ENCODE results near the gene RCN2.

RCN2 gene

GRCh38 chr15:76901965-76902364 is 29.6 kb upstream of the RCN2 start:
- no peak for TF ChIP-seq CTCF (IDR thresholded peaks at IDR 0.05; ENCODE audit: control extremely low read depth, extremely low read depth, low read depth, missing control alignments)
- POLR2A ChIA-PET = no interaction called here
- DNase-seq (ENCODE audit: extremely low spot score) = no peak
- CTCF ChIA-PET = interaction anchor here (1.4 kb wide), 1 partner anchor 28 kb away, joined by 3 read pairs; no protein-coding TSS in a partner anchor

DNA sequence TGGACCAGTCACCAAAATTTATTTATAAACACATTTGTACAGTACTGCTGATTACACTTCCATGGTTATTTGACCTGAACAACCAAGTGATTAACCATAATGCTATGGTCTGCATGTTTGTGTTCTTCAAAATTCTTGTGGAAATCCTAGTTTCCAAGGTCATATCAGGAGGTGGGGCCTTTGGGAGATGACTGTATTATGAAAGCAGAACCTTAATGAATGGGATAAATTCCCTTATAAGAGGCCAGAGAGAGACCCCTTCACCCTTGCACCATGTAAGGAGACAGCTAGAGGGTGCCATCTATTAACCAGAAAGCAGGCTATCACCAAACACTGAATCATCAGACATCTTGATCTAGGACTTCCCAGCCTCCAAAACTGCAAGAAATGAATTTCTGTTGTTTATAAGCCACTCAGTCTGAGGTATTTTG is 28.3 kb upstream of the RCN2 start:
- ChIA-PET POLR2A (no interaction called here), CTCF (interaction anchor here (0.7 to 1.6 kb wide), 5 partner anchors 13 to 129 kb away, joined by 3 to 6 read pairs (median 3); no protein-coding TSS in a partner anchor)
- peak; percentile 45 for TF ChIP-seq CTCF (IDR thresholded peaks at IDR 0.05; ENCODE audit: control extremely low read depth, extremely low read depth, low read depth, missing control alignments)
- DNase-seq (ENCODE audit: extremely low spot score) = peak; percentile 32

- no peak for TF ChIP-seq CTCF (IDR thresholded peaks at IDR 0.05; ENCODE audit: control extremely low read depth, extremely low read depth, low read depth, missing control alignments)
- ChIA-PET CTCF (no interaction called here), POLR2A (no interaction called here)
- DNase-seq (ENCODE audit: extremely low spot score) = peak; percentile 27
Measured at GRCh38 chr15:76904461-76905012, 27.0 kb upstream of the RCN2 start.

GRCh38 chr15:76905013-76905839 is 26.3 kb upstream of the RCN2 start, which contains the start of gene SCAPER:
TSS of gene SCAPER (minus strand) at chr15:76905340. CDS start at chr15:76883817, 21,523 bp downstream.
- DNase-seq (ENCODE audit: extremely low spot score) = peak; percentile 96
- TF ChIP-seq CTCF (IDR thresholded peaks at IDR 0.05; ENCODE audit: control extremely low read depth, extremely low read depth, low read depth, missing control alignments) = no peak
- POLR2A ChIA-PET = no interaction called here
- CTCF ChIA-PET = no interaction called here

DNA sequence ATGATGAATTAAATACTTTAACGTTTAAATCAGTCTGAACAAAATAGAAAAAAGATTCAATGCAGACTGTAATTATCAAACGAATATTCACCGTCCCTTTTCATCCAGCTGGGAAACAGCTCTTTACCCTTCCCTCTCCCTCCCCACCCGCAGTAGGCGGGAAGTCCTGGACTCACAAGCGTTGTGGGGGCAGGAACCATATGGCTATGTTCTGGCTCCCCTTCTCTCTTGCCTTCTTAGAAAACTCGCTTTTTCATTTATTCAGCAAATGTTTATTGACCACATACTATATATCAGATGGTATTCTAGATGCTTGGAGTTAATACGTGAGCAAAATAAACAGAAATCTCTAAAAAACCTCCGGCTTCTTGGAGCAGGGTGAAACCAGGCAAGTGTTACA is 25.7 kb upstream of the RCN2 start:
- TF ChIP-seq CTCF (IDR thresholded peaks at IDR 0.05; ENCODE audit: control extremely low read depth, extremely low read depth, low read depth, missing control alignments) = no peak
- ChIA-PET CTCF (no interaction called here), POLR2A (no interaction called here)
- DNase-seq (ENCODE audit: extremely low spot score) = no peak

DNA sequence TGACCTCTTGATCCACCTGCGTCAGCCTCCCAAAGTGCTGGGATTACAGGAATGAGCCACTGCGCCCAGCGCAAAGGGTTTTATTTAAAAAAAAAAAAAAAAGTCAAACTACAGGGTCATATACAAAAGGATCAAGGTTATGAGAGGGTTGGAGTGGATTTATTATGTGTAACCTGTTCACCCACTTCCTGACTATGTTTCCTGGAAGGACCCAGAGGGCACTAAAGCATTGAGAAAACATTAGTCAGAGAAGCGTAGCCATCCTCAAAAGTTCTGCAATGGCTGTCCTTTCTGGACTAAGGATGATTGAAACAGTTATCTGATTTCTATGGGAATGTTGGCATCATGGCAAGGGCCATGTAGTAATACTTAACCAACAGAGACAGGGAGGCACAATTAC is 19.1 kb upstream of the RCN2 start:
- ChIA-PET CTCF (no interaction called here), POLR2A (no interaction called here)
- TF ChIP-seq CTCF (IDR thresholded peaks at IDR 0.05; ENCODE audit: control extremely low read depth, extremely low read depth, low read depth, missing control alignments) = no peak
- DNase-seq (ENCODE audit: extremely low spot score) = no peak

All from GM10248 (cell line).